Activated naive CD8-positive, alpha-beta T cell treated with anti-CD3 and anti-CD28 coated beads, Interleukin-2, amount 50 U/mL, for 24 hours (primary cell): ENCODE data around the gene MTCH2.

Experiments
- ATAC-seq: fragments of 150-1000 bp; cut with Tn5 transposase; one replicate; pipeline ENCODE4 v1.10.0; 2021
- DNase-seq: peaks from one replicate; pipeline ENCODE4 v3.0.0; 2021
- H3K27ac Mint-ChIP-seq: one replicate; pipeline ENCODE4 v1.8.0; 2021; ENCODE audit warnings: mild to moderate bottlenecking, mixed read lengths
- H3K27me3 Mint-ChIP-seq: one replicate; pipeline ENCODE4 v1.8.0; 2021; ENCODE audit warnings: mixed read lengths
- H3K36me3 Mint-ChIP-seq: one replicate; pipeline ENCODE4 v1.8.0; 2021; ENCODE audit warnings: low read depth, mixed read lengths
- H3K4me1 Mint-ChIP-seq: one replicate; pipeline ENCODE4 v1.8.0; 2021; ENCODE audit warnings: mixed read lengths
- H3K4me3 Mint-ChIP-seq: one replicate; pipeline ENCODE4 v1.8.0; 2021; ENCODE audit warnings: mild to moderate bottlenecking, moderate library complexity, mixed read lengths
- H3K9me3 Mint-ChIP-seq: one replicate; pipeline ENCODE4 v1.8.0; 2021; ENCODE audit warnings: mixed read lengths

Gene MTCH2

GRCh38 chr11:47570651-47571356 lies 71.6 kb downstream of the MTCH2 start:
- DNase-seq (no peak), ATAC-seq (no peak)
- Mint-ChIP-seq H3K27me3 (no peaks in the 10 kb centered on the region), H3K27ac (no peak overlapping the region), H3K4me3 (no peak overlapping the region), H3K4me1 (peaks cover 14% of the 10 kb centered on the region), H3K36me3 (peaks cover 40% of the 10 kb centered on the region), H3K9me3 (no peaks in the 10 kb centered on the region)

DNA sequence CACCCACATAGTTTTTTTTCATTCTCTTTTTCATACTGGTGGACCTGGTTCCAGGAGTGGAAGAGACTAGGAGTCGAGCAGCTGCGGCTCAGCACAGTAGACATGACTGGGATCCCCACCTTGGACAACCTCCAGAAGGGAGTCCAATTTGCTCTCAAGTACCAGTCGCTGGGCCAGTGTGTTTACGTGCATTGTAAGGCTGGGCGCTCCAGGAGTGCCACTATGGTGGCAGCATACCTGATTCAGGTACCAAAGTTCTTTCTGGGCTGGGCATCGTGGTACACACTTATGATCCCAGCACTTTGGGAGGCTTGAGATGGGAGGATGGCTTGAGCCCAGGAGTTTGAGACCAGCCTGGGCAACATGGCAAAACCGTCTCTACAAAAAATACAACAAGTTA lies 72.7 kb downstream of the MTCH2 start:
- Mint-ChIP-seq H3K4me3 (no peak overlapping the region), H3K9me3 (no peaks in the 10 kb centered on the region), H3K4me1 (peaks cover 17% of the 10 kb centered on the region), H3K27ac (no peak overlapping the region), H3K36me3 (peaks cover 33% of the 10 kb centered on the region), H3K27me3 (no peaks in the 10 kb centered on the region)
- DNase-seq (no peak), ATAC-seq (no peak)
